ENCODE data around the gene LIN7A.

DNA sequence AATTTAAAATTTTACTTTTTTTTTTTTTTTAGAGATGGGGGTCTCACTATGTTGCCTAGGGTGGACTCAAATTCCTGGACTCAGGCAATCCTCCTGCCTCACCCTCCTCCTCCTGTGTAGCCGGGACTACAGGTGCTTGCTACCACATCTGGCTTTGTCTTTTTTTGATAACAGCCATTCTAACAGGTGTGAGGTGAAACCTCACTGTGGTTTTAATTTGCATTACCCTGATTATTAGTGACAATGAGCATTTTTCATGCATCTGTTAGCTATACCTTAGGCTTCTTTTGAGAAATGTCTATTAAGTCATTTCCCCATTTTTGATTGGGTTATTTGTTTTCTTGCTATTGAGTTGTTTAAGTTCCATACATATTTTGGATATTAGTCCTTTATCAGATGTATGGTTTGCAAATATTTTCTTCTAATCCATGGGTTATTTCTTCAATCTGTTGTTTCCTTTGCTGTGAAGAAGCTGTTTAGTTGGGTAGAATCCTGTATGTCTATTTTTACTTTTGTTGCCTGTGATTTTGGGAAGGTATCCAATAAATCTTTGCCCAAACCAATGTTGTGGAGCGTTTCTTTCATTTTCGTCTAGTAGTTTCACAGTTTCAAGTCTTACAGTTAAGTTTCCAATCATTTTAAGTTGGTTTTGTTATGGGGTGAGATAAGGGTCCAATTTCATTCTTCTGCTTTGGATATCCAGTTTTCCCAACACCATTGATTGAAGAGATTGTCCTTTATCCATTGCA, 134.9 kb downstream of the LIN7A start:
- TF ChIP-seq, protein P1, sequence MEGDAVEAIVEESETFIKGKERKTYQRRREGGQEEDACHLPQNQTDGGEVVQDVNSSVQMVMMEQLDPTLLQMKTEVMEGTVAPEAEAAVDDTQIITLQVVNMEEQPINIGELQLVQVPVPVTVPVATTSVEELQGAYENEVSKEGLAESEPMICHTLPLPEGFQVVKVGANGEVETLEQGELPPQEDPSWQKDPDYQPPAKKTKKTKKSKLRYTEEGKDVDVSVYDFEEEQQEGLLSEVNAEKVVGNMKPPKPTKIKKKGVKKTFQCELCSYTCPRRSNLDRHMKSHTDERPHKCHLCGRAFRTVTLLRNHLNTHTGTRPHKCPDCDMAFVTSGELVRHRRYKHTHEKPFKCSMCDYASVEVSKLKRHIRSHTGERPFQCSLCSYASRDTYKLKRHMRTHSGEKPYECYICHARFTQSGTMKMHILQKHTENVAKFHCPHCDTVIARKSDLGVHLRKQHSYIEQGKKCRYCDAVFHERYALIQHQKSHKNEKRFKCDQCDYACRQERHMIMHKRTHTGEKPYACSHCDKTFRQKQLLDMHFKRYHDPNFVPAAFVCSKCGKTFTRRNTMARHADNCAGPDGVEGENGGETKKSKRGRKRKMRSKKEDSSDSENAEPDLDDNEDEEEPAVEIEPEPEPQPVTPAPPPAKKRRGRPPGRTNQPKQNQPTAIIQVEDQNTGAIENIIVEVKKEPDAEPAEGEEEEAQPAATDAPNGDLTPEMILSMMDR (IDR thresholded peaks at IDR 0.05), result no peak
- TF ChIP-seq, protein P2, sequence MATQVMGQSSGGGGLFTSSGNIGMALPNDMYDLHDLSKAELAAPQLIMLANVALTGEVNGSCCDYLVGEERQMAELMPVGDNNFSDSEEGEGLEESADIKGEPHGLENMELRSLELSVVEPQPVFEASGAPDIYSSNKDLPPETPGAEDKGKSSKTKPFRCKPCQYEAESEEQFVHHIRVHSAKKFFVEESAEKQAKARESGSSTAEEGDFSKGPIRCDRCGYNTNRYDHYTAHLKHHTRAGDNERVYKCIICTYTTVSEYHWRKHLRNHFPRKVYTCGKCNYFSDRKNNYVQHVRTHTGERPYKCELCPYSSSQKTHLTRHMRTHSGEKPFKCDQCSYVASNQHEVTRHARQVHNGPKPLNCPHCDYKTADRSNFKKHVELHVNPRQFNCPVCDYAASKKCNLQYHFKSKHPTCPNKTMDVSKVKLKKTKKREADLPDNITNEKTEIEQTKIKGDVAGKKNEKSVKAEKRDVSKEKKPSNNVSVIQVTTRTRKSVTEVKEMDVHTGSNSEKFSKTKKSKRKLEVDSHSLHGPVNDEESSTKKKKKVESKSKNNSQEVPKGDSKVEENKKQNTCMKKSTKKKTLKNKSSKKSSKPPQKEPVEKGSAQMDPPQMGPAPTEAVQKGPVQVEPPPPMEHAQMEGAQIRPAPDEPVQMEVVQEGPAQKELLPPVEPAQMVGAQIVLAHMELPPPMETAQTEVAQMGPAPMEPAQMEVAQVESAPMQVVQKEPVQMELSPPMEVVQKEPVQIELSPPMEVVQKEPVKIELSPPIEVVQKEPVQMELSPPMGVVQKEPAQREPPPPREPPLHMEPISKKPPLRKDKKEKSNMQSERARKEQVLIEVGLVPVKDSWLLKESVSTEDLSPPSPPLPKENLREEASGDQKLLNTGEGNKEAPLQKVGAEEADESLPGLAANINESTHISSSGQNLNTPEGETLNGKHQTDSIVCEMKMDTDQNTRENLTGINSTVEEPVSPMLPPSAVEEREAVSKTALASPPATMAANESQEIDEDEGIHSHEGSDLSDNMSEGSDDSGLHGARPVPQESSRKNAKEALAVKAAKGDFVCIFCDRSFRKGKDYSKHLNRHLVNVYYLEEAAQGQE (IDR thresholded peaks at IDR 0.05; ENCODE audit: insufficient read depth in 1 of 2, low read depth in 2 of 2, low read length in 1 of 2), result no peak
- TF ChIP-seq POLR2AphosphoS5 (IDR thresholded peaks at IDR 0.05; ENCODE audit: low read depth, low read length), result no peak

All from Panc1 (cell line).